GM20000 (cell line): ENCODE results near the gene DMAC2.
"Not testable (repeated sequence)": the region's sequence is repeated elsewhere in the genome, so short reads cannot be mapped to it uniquely, and the experiment has no call there.

Experiments used
- DNase-seq: peaks from one replicate; pipeline ENCODE4 v3.0.0; 2012; ENCODE audit warnings: low spot score
- TF ChIP-seq, protein P1 (sequence below): IDR thresholded peaks from 2 replicates; pipeline ENCODE4 v1.5.1; 2012; ENCODE audit warnings: mild to moderate bottlenecking, control low read depth; ENCODE audit errors: extremely low read depth, missing control alignments

Gene DMAC2

GRCh38 chr19:41439441-41440222 is at the start of gene DMAC2:
Gene DMAC2, minus strand, starts transcription at chr19:41439912. Its CDS starts 13 bp downstream, at chr19:41439899.
- DNase-seq: peak; percentile 81

DNA sequence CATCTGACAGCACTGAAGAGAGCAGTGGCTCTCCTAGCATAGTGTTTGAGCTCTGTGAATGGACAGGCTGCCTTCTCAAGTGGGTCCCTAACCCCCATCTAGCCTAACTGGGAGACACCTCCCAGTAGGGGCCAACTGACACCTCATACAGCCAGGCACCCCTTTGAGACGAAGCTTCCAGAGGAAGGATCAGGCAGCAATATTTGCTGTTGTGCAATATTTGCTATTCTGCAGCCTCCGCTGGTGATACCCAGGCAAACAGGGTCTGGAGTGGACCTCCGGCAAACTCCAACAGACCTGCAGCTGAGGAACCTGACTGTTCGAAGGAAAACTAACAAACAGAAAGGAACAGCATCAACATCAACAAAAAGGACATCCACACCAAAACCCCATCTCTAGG is 47.2 kb upstream of the DMAC2 start:
- not testable (repeated sequence) for DNase-seq

More at GRCh38 chr19:41439441-41440222, at the start of gene DMAC2:
- TF ChIP-seq, protein P1, sequence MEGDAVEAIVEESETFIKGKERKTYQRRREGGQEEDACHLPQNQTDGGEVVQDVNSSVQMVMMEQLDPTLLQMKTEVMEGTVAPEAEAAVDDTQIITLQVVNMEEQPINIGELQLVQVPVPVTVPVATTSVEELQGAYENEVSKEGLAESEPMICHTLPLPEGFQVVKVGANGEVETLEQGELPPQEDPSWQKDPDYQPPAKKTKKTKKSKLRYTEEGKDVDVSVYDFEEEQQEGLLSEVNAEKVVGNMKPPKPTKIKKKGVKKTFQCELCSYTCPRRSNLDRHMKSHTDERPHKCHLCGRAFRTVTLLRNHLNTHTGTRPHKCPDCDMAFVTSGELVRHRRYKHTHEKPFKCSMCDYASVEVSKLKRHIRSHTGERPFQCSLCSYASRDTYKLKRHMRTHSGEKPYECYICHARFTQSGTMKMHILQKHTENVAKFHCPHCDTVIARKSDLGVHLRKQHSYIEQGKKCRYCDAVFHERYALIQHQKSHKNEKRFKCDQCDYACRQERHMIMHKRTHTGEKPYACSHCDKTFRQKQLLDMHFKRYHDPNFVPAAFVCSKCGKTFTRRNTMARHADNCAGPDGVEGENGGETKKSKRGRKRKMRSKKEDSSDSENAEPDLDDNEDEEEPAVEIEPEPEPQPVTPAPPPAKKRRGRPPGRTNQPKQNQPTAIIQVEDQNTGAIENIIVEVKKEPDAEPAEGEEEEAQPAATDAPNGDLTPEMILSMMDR: peak; percentile 53

- DNase-seq: no peak
These were observed 45.1 kb upstream of the DMAC2 start for GRCh38 chr19:41484822-41485221.

GRCh38 chr19:41480336-41480735 is 40.6 kb upstream of the DMAC2 start:
- TF ChIP-seq, protein P1: no peak
- DNase-seq: no peak

More at GRCh38 chr19:41484822-41485221, 45.1 kb upstream of the DMAC2 start:
- TF ChIP-seq, protein P1: no peak

GRCh38 chr19:41479757-41480191 is 40.1 kb upstream of the DMAC2 start:
- DNase-seq: no peak
- TF ChIP-seq, protein P1: no peak

GRCh38 chr19:41478875-41479756 is 39.4 kb upstream of the DMAC2 start:
- DNase-seq: no peak
- TF ChIP-seq, protein P1: no peak

DNA sequence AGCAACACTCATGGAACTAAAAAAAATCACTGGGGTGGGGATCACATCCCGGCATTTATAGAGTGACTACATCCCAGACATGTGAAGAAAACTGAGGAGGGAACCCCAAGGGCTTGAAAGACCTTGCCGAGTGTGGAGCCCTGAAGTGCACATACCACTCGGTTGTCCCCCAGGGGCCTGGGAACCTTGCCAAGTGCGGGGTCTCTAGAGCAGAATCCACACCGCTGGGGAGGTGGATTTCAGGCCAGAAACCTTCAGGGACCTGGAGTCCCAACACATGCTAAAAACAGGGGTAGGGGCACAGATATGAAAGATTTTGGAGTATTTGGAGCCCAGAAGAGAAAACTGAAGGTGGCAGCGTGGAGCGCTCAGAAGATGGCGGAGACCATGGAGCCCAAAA is 38.5 kb upstream of the DMAC2 start:
- no peak for DNase-seq

More for the DNA sequence above, 38.5 kb upstream of the DMAC2 start:
- TF ChIP-seq, protein P1: no peak
